Hepatocyte (in vitro differentiated cells): ENCODE results near the gene PRODH. TPM values are rescaled to one million over a fixed set of nuclear protein-coding genes. Genes with fewer than 3 reads are reported as not detected.
"Not testable (repeated sequence)": the region's sequence is repeated elsewhere in the genome, so short reads cannot be mapped to it uniquely, and the experiment has no call there.

Source experiments
- DNase-seq: peaks from one replicate; pipeline ENCODE4 v3.0.0-alpha.2; 2016; ENCODE audit warnings: low spot score
- H2AFZ ChIP-seq: fragments of 200-600 bp; sonication (generic); 2 replicates; pipeline ENCODE4 v1.6.0; 2016; ENCODE audit warnings: antibody characterized with exemption, mild to moderate bottlenecking
- H3K27ac ChIP-seq: fragments of 200-600 bp; sonication (generic); 2 replicates; pipeline ENCODE4 v1.5.1; 2016; ENCODE audit warnings: mild to moderate bottlenecking
- H3K27me3 ChIP-seq: fragments of 200-600 bp; sonication (generic); 2 replicates; pipeline ENCODE4 v1.6.1; 2016
- H3K36me3 ChIP-seq: fragments of 200-600 bp; sonication (generic); replicated peaks from 2 replicates; pipeline ENCODE4 v1.5.1; 2016; ENCODE audit warnings: low read depth; ENCODE audit not compliant: insufficient read depth
- H3K4me1 ChIP-seq: fragments of 200-600 bp; sonication (generic); 2 replicates; pipeline ENCODE4 v1.5.1; 2016; ENCODE audit warnings: mild to moderate bottlenecking, moderate library complexity; ENCODE audit not compliant: insufficient read depth
- H3K4me2 ChIP-seq: fragments of 200-600 bp; sonication (generic); 2 replicates; pipeline ENCODE4 v1.6.0; 2016
- H3K4me3 ChIP-seq: fragments of 200-600 bp; sonication (generic); 2 replicates; pipeline ENCODE4 v1.5.1; 2016; ENCODE audit warnings: mild to moderate bottlenecking
- H3K79me2 ChIP-seq: fragments of 200-600 bp; sonication (generic); 2 replicates; pipeline ENCODE4 v1.6.0; 2017; ENCODE audit warnings: mild to moderate bottlenecking
- H3K9me2 ChIP-seq: fragments of 200-600 bp; sonication (generic); replicated peaks from 2 replicates; pipeline ENCODE4 v1.6.0; 2017; ENCODE audit warnings: mild to moderate bottlenecking; ENCODE audit not compliant: insufficient read depth
- H3K9me3 ChIP-seq: fragments of 200-600 bp; sonication (generic); 2 replicates; pipeline ENCODE4 v1.5.1; 2016; ENCODE audit warnings: low read depth, mild to moderate bottlenecking
- H4K20me1 ChIP-seq: fragments of 200-600 bp; sonication (generic); 2 replicates; pipeline ENCODE4 v1.6.0; 2016; ENCODE audit warnings: mild to moderate bottlenecking; ENCODE audit not compliant: insufficient read depth, poor library complexity, severe bottlenecking
- WGBS: methylation state at CpG from one replicate; pipeline ENCODE4 v1.1.6; 2016; ENCODE audit warnings: low lambda C conversion rate; ENCODE audit errors: missing lambda C conversion rate; 5-methylcytosine and 5-hydroxymethylcytosine counted together
- polyA plus RNA-seq: library from polyadenylated mRNA; unstranded; fragments of >200 nt; fragmentation: Nextera tagmentation; extraction: Ambion mirVana; gene quantifications from 2 replicates; pipeline ENCODE4 v1.2.1, GENCODE V29; 2016
- total RNA-seq: library from RNA; depleted of rRNA; stranded (reverse); fragments of >200 nt; gene quantifications from 2 replicates; pipeline ENCODE4 v1.2.3, GENCODE V29; 2014

Gene PRODH
- total and polyA plus RNA-seq, 2 experiments from 2014 or later, result 27.2 to 27.9 TPM

DNA sequence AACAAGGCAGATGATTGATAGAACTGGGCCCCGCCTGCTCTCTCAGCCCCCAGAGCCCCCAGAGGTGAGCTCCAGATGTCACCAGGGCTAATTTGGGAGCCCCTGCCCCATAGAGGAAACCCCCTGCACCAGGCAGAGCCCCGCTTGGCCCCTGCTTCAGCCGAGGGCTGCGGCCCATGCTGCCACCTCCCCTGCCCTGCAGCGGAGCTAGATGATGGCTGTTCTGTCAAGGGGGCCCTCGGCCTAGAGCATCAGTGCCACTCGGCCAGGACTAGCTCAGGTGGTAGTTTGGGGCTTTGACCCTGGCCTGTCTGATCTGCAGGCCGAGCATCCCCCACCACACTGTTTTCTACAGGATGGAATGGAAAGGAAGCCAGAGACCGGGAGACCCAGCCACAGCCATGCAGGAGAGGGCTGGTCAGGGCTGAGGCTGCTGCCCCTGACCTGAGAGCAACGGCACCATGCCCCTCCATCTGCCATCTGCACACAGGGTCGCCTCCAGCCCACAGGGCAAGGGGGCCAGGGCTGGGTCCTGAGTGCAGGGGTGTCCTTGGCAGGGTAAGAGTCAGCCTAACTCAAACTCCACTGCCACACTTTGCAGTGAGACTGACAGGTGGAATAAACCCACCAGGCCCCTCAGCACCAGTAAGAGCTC lies 24.2 kb upstream of the PRODH start:
- H3K4me1 ChIP-seq, H3K9me3 ChIP-seq, H3K9me2 ChIP-seq, H4K20me1 ChIP-seq, DNase-seq, H3K36me3 ChIP-seq, H3K79me2 ChIP-seq, H3K4me3 ChIP-seq, H3K4me2 ChIP-seq, H3K27ac ChIP-seq, H2AFZ ChIP-seq, H3K27me3 ChIP-seq: not testable (repeated sequence)
- 94% methylated on average over 9 of the region's 11 CpGs for WGBS

GRCh38 chr22:18959741-18960140 lies 23.6 kb upstream of the PRODH start:
- H3K9me3 ChIP-seq, H4K20me1 ChIP-seq, H3K4me2 ChIP-seq, H3K27ac ChIP-seq, H3K79me2 ChIP-seq, H2AFZ ChIP-seq, DNase-seq, H3K36me3 ChIP-seq, H3K4me1 ChIP-seq, H3K4me3 ChIP-seq, H3K27me3 ChIP-seq, H3K9me2 ChIP-seq: not testable (repeated sequence)
- WGBS, result 87% methylated on average over 11 of the region's 12 CpGs

DNA sequence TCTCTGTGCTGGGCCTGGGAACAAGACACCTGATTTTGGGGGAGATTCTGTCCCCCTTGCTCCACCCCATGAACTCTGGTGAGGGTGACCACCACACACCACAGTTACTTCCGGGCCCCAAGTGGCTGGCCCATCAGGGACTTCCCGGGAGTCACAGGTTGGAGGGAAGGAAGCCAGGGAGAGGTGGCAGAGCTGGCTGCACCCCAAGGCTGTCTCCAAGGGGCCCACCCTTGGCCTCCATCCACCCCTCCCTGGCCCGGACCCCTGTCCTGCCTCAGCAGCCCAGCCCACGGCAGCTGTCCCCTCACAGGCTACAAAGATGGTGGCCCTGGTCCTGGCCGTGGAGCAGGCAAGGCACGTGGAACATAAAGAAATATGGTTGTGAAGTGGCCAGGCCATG lies 23.2 kb upstream of the PRODH start:
- not testable (repeated sequence) for H3K79me2 ChIP-seq, H2AFZ ChIP-seq, H3K27ac ChIP-seq, H3K9me2 ChIP-seq, H3K27me3 ChIP-seq, DNase-seq, H3K4me3 ChIP-seq, H3K4me1 ChIP-seq, H3K9me3 ChIP-seq, H3K36me3 ChIP-seq, H3K4me2 ChIP-seq, H4K20me1 ChIP-seq
- WGBS, result 96% methylated on average over 5 of the region's 6 CpGs

- not testable (repeated sequence) for H3K4me2 ChIP-seq, H2AFZ ChIP-seq, H3K9me3 ChIP-seq, H3K79me2 ChIP-seq, H3K9me2 ChIP-seq, H3K4me1 ChIP-seq, H4K20me1 ChIP-seq, H3K36me3 ChIP-seq, H3K27ac ChIP-seq, H3K4me3 ChIP-seq, H3K27me3 ChIP-seq
- WGBS, result 51% methylated on average over 14 of the region's 14 CpGs
- DNase-seq, result peak; percentile 32
Observed at GRCh38 chr22:18958738-18959137, 22.6 kb upstream of the PRODH start.

- H3K4me1 ChIP-seq, H3K36me3 ChIP-seq, H4K20me1 ChIP-seq, H3K27ac ChIP-seq, H3K9me3 ChIP-seq, H2AFZ ChIP-seq, H3K79me2 ChIP-seq, DNase-seq, H3K9me2 ChIP-seq, H3K4me2 ChIP-seq, H3K27me3 ChIP-seq, H3K4me3 ChIP-seq: not testable (repeated sequence)
- WGBS, result 96% methylated on average over 17 of the region's 18 CpGs
Observed at GRCh38 chr22:18958321-18958705, 22.2 kb upstream of the PRODH start.

GRCh38 chr22:18957621-18958320 lies 21.7 kb upstream of the PRODH start:
- H3K27ac ChIP-seq, H3K9me2 ChIP-seq: not testable (repeated sequence)
- WGBS, result 94% methylated on average over 15 of the region's 18 CpGs

DNA sequence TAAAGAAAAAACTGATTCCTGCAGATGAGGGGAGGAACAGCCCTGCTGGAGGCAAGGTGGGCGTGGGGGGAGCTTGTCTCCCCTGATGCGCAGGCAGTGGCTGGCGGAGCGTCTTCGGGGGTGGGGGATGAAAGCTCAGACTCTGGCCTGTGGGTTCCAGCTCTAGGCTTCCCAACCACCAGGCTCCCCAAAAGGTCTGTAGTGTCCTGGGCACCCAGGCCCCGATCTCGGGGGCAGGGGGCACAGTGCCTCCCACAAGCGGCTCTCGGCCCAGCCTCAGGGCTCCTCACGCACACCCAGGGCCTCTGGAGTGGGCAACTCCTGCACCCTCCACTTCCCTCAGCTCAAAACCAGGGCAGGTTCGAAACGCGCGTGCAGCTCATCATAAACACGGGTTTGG lies 20.9 kb upstream of the PRODH start:
- DNase-seq, H2AFZ ChIP-seq, H3K27me3 ChIP-seq, H3K9me3 ChIP-seq, H3K27ac ChIP-seq, H3K4me3 ChIP-seq, H3K9me2 ChIP-seq, H4K20me1 ChIP-seq, H3K4me1 ChIP-seq, H3K4me2 ChIP-seq, H3K79me2 ChIP-seq, H3K36me3 ChIP-seq: not testable (repeated sequence)
- WGBS, result 95% methylated on average over 11 of the region's 15 CpGs

More at GRCh38 chr22:18957621-18958320, 21.7 kb upstream of the PRODH start:
- H3K27me3 ChIP-seq, DNase-seq, H4K20me1 ChIP-seq, H3K36me3 ChIP-seq, H3K4me3 ChIP-seq, H3K4me2 ChIP-seq, H3K79me2 ChIP-seq, H2AFZ ChIP-seq, H3K4me1 ChIP-seq, H3K9me3 ChIP-seq: not testable (repeated sequence)

GRCh38 chr22:18956121-18956895 lies 20.2 kb upstream of the PRODH start:
- 89% methylated on average over 14 of the region's 15 CpGs for WGBS
- H3K4me2 ChIP-seq, H3K36me3 ChIP-seq, H3K4me1 ChIP-seq, H3K79me2 ChIP-seq, H3K27me3 ChIP-seq, H4K20me1 ChIP-seq, H2AFZ ChIP-seq, H3K4me3 ChIP-seq, H3K27ac ChIP-seq, DNase-seq, H3K9me3 ChIP-seq, H3K9me2 ChIP-seq: not testable (repeated sequence)
